HEK293 (cell line): Measurements from ENCODE around the gene MTR.

Source experiments
- PRDM1 ChIP-seq: fragments of 450-650 bp; formaldehyde crosslinking; IDR thresholded peaks from 2 replicates; pipeline ENCODE4; 2016; ENCODE audit warnings: missing biosample characterization, missing genetic modification characterization
- ZBTB21 ChIP-seq: fragments of 450-650 bp; formaldehyde crosslinking; IDR thresholded peaks from 2 replicates; pipeline ENCODE4 v1.5.1; 2017; ENCODE audit warnings: missing biosample characterization, missing genetic modification characterization
- ZBTB8A ChIP-seq: fragments of 450-650 bp; formaldehyde crosslinking; IDR thresholded peaks from 2 replicates; pipeline ENCODE4 v1.5.1; 2016; ENCODE audit warnings: missing biosample characterization, missing genetic modification characterization
- ZFHX2 ChIP-seq: fragments of 450-650 bp; formaldehyde crosslinking; conservative IDR thresholded peaks from 2 replicates; pipeline ENCODE4 v1.5.1; 2016; ENCODE audit warnings: missing biosample characterization, missing genetic modification characterization
- ZFP37 ChIP-seq: fragments of 450-650 bp; formaldehyde crosslinking; IDR thresholded peaks from 2 replicates; pipeline ENCODE4 v1.5.1; 2016; ENCODE audit warnings: missing biosample characterization, missing genetic modification characterization
- ZNF175 ChIP-seq: fragments of 450-650 bp; formaldehyde crosslinking; IDR thresholded peaks from 2 replicates; pipeline ENCODE4 v1.5.1; 2016; ENCODE audit warnings: missing biosample characterization, missing genetic modification characterization
- ZNF335 ChIP-seq: fragments of 450-650 bp; formaldehyde crosslinking; conservative IDR thresholded peaks from 2 replicates; pipeline ENCODE4 v1.5.1; 2016; ENCODE audit warnings: missing biosample characterization, missing genetic modification characterization
- ZNF341 ChIP-seq: fragments of 450-650 bp; formaldehyde crosslinking; IDR thresholded peaks from 2 replicates; pipeline ENCODE4; 2016; ENCODE audit warnings: low read depth, missing biosample characterization, missing genetic modification characterization
- TF ChIP-seq, protein P1 (sequence below): fragments of 450-650 bp; formaldehyde crosslinking; conservative IDR thresholded peaks from 2 replicates; pipeline ENCODE4 v1.5.1; 2016; ENCODE audit warnings: low read depth, missing biosample characterization, missing genetic modification characterization
- TF ChIP-seq, protein P2 (sequence below): fragments of 450-650 bp; formaldehyde crosslinking; IDR thresholded peaks from 2 replicates; pipeline ENCODE4 v1.5.1; 2017; ENCODE audit warnings: missing biosample characterization, missing genetic modification characterization
- TF ChIP-seq, protein P3 (sequence below): fragments of 450-650 bp; formaldehyde crosslinking; IDR thresholded peaks from 2 replicates; pipeline ENCODE4 v1.5.1; 2016; ENCODE audit warnings: missing biosample characterization, missing genetic modification characterization
- TF ChIP-seq, protein P4 (sequence below): fragments of 450-650 bp; formaldehyde crosslinking; IDR thresholded peaks from 2 replicates; pipeline ENCODE4 v1.5.1; 2016; ENCODE audit warnings: missing biosample characterization, missing genetic modification characterization
- TF ChIP-seq, protein P5 (sequence below): fragments of 450-650 bp; formaldehyde crosslinking; IDR thresholded peaks from 2 replicates; pipeline ENCODE4 v1.5.1; 2016; ENCODE audit warnings: missing biosample characterization, missing genetic modification characterization
- TF ChIP-seq, protein P6 (sequence below): fragments of 450-650 bp; formaldehyde crosslinking; IDR thresholded peaks from 2 replicates; pipeline ENCODE4 v1.5.1; 2016; ENCODE audit warnings: missing biosample characterization, missing genetic modification characterization
- TF ChIP-seq, protein P7 (sequence below): fragments of 450-650 bp; formaldehyde crosslinking; optimal IDR thresholded peaks from 2 replicates; pipeline ENCODE3; 2016; ENCODE audit warnings: missing biosample characterization, mild to moderate bottlenecking, missing genetic modification characterization

The MTR gene

DNA sequence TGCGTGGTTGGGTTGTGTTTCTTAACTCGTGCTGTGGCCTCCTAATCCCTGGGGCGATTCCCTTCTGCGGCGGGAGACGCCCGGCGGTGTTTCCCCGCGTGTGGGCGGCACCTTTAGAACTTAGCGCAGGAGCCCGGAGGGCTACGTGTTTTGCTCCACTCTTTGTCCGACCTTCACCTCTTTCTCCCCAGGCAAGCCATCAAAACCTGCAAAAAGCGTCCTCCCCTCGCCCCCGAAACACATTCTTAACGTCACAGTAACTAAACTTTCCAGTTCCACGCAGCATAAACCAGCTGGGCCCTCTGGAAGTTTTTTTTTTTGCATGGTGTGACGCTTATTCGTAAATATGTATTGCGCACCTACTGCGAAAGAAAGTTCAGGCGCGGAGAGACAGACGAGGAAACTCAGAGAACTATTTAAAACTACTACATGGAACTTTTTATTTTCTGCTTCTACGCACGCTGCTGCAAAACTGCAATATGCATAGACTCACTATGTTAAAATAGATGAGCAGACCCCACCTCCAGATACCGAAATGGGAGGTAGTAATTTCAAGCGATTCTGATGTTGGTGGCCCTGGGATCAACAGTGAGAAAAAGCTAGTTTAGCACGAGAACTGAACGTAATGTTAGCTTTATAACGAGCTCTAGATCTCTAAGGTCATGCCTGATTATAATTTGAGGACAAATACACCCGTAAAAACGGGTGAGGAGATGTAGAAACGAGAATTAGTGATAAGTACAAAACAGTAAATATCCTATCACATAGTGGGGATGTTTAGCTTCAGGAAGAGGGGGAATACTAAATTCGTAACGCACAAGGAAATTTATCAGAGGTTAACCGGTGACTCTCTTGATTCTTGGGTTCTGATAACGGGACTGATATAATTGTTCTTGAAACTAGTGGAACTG is 920 bp downstream of the MTR start (continued):
- TF ChIP-seq, protein P1, sequence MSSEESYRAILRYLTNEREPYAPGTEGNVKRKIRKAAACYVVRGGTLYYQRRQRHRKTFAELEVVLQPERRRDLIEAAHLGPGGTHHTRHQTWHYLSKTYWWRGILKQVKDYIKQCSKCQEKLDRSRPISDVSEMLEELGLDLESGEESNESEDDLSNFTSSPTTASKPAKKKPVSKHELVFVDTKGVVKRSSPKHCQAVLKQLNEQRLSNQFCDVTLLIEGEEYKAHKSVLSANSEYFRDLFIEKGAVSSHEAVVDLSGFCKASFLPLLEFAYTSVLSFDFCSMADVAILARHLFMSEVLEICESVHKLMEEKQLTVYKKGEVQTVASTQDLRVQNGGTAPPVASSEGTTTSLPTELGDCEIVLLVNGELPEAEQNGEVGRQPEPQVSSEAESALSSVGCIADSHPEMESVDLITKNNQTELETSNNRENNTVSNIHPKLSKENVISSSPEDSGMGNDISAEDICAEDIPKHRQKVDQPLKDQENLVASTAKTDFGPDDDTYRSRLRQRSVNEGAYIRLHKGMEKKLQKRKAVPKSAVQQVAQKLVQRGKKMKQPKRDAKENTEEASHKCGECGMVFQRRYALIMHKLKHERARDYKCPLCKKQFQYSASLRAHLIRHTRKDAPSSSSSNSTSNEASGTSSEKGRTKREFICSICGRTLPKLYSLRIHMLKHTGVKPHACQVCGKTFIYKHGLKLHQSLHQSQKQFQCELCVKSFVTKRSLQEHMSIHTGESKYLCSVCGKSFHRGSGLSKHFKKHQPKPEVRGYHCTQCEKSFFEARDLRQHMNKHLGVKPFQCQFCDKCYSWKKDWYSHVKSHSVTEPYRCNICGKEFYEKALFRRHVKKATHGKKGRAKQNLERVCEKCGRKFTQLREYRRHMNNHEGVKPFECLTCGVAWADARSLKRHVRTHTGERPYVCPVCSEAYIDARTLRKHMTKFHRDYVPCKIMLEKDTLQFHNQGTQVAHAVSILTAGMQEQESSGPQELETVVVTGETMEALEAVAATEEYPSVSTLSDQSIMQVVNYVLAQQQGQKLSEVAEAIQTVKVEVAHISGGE: peak; percentile 89
- TF ChIP-seq ZFHX2 (tag by site-specific recombination) (peak; percentile 65), ZFP37 (tag by site-specific recombination) (0 out of 2 replicates have a peak, but pooled peaks have one; percentile 20), ZBTB8A (tag by site-specific recombination) (no peak), ZNF175 (tag by site-specific recombination) (no peak), ZNF341 (no peak), ZNF335 (tag by site-specific recombination) (peak; percentile 84), PRDM1 (tag by site-specific recombination) (peak; percentile 8; the same call in 1 of the 2 replicates), ZBTB21 (0 out of 2 replicates have a peak, but pooled peaks have one; percentile 20)
- TF ChIP-seq, protein P2, sequence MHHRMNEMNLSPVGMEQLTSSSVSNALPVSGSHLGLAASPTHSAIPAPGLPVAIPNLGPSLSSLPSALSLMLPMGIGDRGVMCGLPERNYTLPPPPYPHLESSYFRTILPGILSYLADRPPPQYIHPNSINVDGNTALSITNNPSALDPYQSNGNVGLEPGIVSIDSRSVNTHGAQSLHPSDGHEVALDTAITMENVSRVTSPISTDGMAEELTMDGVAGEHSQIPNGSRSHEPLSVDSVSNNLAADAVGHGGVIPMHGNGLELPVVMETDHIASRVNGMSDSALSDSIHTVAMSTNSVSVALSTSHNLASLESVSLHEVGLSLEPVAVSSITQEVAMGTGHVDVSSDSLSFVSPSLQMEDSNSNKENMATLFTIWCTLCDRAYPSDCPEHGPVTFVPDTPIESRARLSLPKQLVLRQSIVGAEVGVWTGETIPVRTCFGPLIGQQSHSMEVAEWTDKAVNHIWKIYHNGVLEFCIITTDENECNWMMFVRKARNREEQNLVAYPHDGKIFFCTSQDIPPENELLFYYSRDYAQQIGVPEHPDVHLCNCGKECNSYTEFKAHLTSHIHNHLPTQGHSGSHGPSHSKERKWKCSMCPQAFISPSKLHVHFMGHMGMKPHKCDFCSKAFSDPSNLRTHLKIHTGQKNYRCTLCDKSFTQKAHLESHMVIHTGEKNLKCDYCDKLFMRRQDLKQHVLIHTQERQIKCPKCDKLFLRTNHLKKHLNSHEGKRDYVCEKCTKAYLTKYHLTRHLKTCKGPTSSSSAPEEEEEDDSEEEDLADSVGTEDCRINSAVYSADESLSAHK (tag by site-specific recombination): no peak
- TF ChIP-seq, protein P3, sequence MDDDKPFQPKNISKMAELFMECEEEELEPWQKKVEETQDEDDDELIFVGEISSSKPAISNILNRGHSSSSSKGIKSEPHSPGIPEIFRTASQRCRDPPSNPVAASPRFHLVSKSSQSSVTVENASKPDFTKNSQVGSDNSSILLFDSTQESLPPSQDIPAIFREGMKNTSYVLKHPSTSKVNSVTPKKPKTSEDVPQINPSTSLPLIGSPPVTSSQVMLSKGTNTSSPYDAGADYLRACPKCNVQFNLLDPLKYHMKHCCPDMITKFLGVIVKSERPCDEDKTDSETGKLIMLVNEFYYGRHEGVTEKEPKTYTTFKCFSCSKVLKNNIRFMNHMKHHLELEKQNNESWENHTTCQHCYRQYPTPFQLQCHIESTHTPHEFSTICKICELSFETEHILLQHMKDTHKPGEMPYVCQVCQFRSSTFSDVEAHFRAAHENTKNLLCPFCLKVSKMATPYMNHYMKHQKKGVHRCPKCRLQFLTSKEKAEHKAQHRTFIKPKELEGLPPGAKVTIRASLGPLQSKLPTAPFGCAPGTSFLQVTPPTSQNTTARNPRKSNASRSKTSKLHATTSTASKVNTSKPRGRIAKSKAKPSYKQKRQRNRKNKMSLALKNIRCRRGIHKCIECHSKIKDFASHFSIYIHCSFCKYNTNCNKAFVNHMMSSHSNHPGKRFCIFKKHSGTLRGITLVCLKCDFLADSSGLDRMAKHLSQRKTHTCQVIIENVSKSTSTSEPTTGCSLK (tag by site-specific recombination): no peak
- TF ChIP-seq, protein P4, sequence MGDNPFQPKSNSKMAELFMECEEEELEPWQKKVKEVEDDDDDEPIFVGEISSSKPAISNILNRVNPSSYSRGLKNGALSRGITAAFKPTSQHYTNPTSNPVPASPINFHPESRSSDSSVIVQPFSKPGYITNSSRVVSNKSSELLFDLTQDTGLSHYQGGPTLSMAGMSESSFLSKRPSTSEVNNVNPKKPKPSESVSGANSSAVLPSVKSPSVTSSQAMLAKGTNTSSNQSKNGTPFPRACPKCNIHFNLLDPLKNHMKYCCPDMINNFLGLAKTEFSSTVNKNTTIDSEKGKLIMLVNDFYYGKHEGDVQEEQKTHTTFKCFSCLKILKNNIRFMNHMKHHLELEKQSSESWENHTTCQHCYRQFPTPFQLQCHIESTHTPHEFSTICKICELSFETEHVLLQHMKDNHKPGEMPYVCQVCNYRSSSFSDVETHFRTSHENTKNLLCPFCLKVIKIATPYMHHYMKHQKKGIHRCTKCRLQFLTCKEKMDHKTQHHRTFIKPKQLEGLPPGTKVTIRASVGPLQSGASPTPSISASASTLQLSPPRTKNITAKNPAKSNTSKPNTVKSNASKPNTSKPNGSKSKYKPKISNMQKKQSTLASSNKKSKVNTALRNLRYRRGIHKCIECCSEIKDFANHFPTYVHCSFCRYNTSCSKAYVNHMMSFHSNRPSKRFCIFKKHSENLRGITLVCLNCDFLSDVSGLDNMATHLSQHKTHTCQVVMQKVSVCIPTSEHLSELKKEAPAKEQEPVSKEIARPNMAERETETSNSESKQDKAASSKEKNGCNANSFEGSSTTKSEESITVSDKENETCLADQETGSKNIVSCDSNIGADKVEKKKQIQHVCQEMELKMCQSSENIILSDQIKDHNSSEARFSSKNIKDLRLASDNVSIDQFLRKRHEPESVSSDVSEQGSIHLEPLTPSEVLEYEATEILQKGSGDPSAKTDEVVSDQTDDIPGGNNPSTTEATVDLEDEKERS: no peak
- TF ChIP-seq, protein P5, sequence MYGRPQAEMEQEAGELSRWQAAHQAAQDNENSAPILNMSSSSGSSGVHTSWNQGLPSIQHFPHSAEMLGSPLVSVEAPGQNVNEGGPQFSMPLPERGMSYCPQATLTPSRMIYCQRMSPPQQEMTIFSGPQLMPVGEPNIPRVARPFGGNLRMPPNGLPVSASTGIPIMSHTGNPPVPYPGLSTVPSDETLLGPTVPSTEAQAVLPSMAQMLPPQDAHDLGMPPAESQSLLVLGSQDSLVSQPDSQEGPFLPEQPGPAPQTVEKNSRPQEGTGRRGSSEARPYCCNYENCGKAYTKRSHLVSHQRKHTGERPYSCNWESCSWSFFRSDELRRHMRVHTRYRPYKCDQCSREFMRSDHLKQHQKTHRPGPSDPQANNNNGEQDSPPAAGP (tag by site-specific recombination): no peak
- TF ChIP-seq, protein P6, sequence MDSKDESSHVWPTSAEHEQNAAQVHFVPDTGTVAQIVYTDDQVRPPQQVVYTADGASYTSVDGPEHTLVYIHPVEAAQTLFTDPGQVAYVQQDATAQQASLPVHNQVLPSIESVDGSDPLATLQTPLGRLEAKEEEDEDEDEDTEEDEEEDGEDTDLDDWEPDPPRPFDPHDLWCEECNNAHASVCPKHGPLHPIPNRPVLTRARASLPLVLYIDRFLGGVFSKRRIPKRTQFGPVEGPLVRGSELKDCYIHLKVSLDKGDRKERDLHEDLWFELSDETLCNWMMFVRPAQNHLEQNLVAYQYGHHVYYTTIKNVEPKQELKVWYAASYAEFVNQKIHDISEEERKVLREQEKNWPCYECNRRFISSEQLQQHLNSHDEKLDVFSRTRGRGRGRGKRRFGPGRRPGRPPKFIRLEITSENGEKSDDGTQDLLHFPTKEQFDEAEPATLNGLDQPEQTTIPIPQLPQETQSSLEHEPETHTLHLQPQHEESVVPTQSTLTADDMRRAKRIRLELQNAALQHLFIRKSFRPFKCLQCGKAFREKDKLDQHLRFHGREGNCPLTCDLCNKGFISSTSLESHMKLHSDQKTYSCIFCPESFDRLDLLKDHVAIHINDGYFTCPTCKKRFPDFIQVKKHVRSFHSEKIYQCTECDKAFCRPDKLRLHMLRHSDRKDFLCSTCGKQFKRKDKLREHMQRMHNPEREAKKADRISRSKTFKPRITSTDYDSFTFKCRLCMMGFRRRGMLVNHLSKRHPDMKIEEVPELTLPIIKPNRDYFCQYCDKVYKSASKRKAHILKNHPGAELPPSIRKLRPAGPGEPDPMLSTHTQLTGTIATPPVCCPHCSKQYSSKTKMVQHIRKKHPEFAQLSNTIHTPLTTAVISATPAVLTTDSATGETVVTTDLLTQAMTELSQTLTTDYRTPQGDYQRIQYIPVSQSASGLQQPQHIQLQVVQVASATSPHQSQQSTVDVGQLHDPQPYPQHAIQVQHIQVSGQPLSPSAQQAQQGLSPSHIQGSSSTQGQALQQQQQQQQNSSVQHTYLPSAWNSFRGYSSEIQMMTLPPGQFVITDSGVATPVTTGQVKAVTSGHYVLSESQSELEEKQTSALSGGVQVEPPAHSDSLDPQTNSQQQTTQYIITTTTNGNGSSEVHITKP (tag by site-specific recombination): no peak
- TF ChIP-seq, protein P7, sequence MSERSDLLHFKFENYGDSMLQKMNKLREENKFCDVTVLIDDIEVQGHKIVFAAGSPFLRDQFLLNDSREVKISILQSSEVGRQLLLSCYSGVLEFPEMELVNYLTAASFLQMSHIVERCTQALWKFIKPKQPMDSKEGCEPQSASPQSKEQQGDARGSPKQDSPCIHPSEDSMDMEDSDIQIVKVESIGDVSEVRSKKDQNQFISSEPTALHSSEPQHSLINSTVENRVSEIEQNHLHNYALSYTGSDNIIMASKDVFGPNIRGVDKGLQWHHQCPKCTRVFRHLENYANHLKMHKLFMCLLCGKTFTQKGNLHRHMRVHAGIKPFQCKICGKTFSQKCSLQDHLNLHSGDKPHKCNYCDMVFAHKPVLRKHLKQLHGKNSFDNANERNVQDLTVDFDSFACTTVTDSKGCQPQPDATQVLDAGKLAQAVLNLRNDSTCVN (tag by site-specific recombination): peak; percentile 42
